HepG2 (cell line): ENCODE data around the gene MYO16. TPM values are rescaled to one million over a fixed set of nuclear protein-coding genes. Genes with fewer than 3 reads are reported as not detected.

Experiments used
- ATAC-seq: fragments of 200-7000 bp; cut with Tn5 transposase; 3 replicates; pipeline ENCODE4 v1.9.1; 2020; ENCODE audit warnings: mild to moderate bottlenecking, moderate library complexity
- BruUV-seq: library from RNA; stranded (reverse); fragments of 400-500 nt; replicated peaks from 2 replicates; lab custom pipeline; 2021; lab: Mats Ljungman, UMichigan
- CTCF ChIA-PET: fragments of 300-600 bp; formaldehyde crosslinking; extraction: SDS; loops from one replicate; lab custom pipeline; 2021; ENCODE audit warnings: low total read pairs, inconsistent platforms, low intra/inter-chr PET ratio; lab: Yijun Ruan, JAX
- POLR2A ChIA-PET: fragments of 350-600 bp; sonication (Branson Sonifier 250); formaldehyde crosslinking; loops from one replicate; lab custom pipeline; 2020; ENCODE audit warnings: antibody characterized with exemption, inconsistent platforms; lab: Yijun Ruan, JAX
- DNase-seq: peaks from one replicate; pipeline ENCODE4 v3.0.0-alpha.2; 2015; ENCODE audit warnings: low spot score
- FAIRE-seq: peaks from 3 replicates; lab custom pipeline; 2011; peaks lifted over from hg19 to GRCh38; lab: Jason Lieb, UNC
- H2AFZ ChIP-seq: one replicate; pipeline ENCODE4 v1.6.1; 2011; ENCODE audit warnings: low read length, inconsistent platforms
- H3K27ac ChIP-seq: fragments of 300-600 bp; 3 replicates; pipeline ENCODE4 v1.8.0; 2011; ENCODE audit warnings: mixed run types, mild to moderate bottlenecking, mixed read lengths, low read length, inconsistent platforms; ENCODE audit not compliant: insufficient read depth; ENCODE audit errors: extremely low read length
- H3K27me3 ChIP-seq, 2 experiments: fragments of 200-600 bp in 1 of 2; 2 replicates in 1 of 2; 3 replicates in 1 of 2; pipeline versions ENCODE4 v1.6.0 to v1.8.0; 2011; ENCODE audit warnings: low read length in 2 of 2, mild to moderate bottlenecking in 2 of 2, moderate library complexity in 2 of 2, inconsistent platforms in 1 of 2; ENCODE audit not compliant: insufficient read depth in 2 of 2, control insufficient read depth in 1 of 2
- H3K36me3 ChIP-seq, 2 experiments: fragments of 200-600 bp in 1 of 2; replicated peaks in 1 of 2; 2 replicates in 1 of 2; 3 replicates in 1 of 2; pipeline versions ENCODE4 v1.5.1 to v1.8.0; 2011; ENCODE audit warnings: low read length in 2 of 2, inconsistent platforms in 1 of 2; ENCODE audit not compliant: insufficient read depth in 2 of 2, control insufficient read depth in 1 of 2
- H3K4me1 ChIP-seq: 2 replicates; pipeline ENCODE4 v1.5.1; 2012; ENCODE audit warnings: low read length, inconsistent platforms; ENCODE audit not compliant: insufficient read depth
- H3K4me2 ChIP-seq: 2 replicates; pipeline ENCODE4 v1.6.0; 2011; ENCODE audit warnings: low read depth, low read length, inconsistent platforms
- H3K4me3 ChIP-seq, 3 experiments: fragments of 200-600 bp in 1 of 3; sonication (generic), shearing (Covaris generic) in 1 of 3; replicated peaks in 1 of 3; 2 replicates each; pipeline ENCODE4 v1.5.1; 2011 to 2016; ENCODE audit warnings: low read length in 3 of 3, inconsistent platforms in 2 of 3, low read depth in 2 of 3, mild to moderate bottlenecking in 2 of 3, control low read depth in 1 of 3, mixed read lengths in 1 of 3; ENCODE audit not compliant: insufficient read depth in 1 of 3
- H3K79me2 ChIP-seq: one replicate; pipeline ENCODE4 v1.6.1; 2011; ENCODE audit warnings: low read length, inconsistent platforms; ENCODE audit not compliant: insufficient read depth
- H3K9ac ChIP-seq: 2 replicates; pipeline ENCODE4 v1.6.0; 2011; ENCODE audit warnings: mild to moderate bottlenecking, low read depth, low read length, inconsistent platforms; ENCODE audit not compliant: insufficient read depth
- H3K9me3 ChIP-seq: 2 replicates; pipeline ENCODE4 v1.5.1; 2012; ENCODE audit warnings: mild to moderate bottlenecking, low read length
- H4K20me1 ChIP-seq: 2 replicates; pipeline ENCODE4 v1.6.0; 2011; ENCODE audit warnings: inconsistent platforms, mild to moderate bottlenecking, low read length, moderate library complexity; ENCODE audit not compliant: insufficient read depth
- ARID5B ChIP-seq: IDR thresholded peaks from 2 replicates; pipeline ENCODE4 v1.4.0; 2020; ENCODE audit warnings: mild to moderate bottlenecking, missing genetic modification reagents
- CSRNP1 ChIP-seq: sonication (generic); formaldehyde crosslinking; IDR thresholded peaks from 2 replicates; pipeline ENCODE4 v1.8.1; 2023; ENCODE audit warnings: mild to moderate bottlenecking, missing genetic modification reagents
- HIVEP1 ChIP-seq: sonication (generic); formaldehyde crosslinking; IDR thresholded peaks from 2 replicates; pipeline ENCODE4 v1.4.0; 2020; ENCODE audit warnings: mild to moderate bottlenecking, missing genetic modification reagents
- KDM2A ChIP-seq: sonication (generic); formaldehyde crosslinking; IDR thresholded peaks from 2 replicates; pipeline ENCODE4 v1.4.0; 2020; ENCODE audit warnings: low read depth, missing genetic modification reagents, borderline replicate concordance
- NBN ChIP-seq: fragments of 450-650 bp; conservative IDR thresholded peaks from 2 replicates; pipeline ENCODE4 v1.6.1; 2017
- RORA ChIP-seq: sonication (generic); formaldehyde crosslinking; IDR thresholded peaks from 2 replicates; pipeline ENCODE4 v1.5.0; 2020; ENCODE audit warnings: mild to moderate bottlenecking, missing genetic modification reagents, moderate library complexity
- TFDP1 ChIP-seq: IDR thresholded peaks from 2 replicates; pipeline ENCODE4 v1.6.1; 2016; ENCODE audit warnings: missing compliant biosample characterization, missing genetic modification reagents, borderline replicate concordance
- ZEB1 ChIP-seq: IDR thresholded peaks from 2 replicates; pipeline ENCODE4 v1.6.1; 2012; ENCODE audit warnings: mild to moderate bottlenecking, low read depth, inconsistent platforms; ENCODE audit not compliant: insufficient replicate concordance
- ZKSCAN8 ChIP-seq: IDR thresholded peaks from 2 replicates; pipeline ENCODE4 v1.6.1; 2016; ENCODE audit warnings: borderline replicate concordance, missing genetic modification reagents, missing compliant biosample characterization
- ZNF446 ChIP-seq: sonication (generic); formaldehyde crosslinking; IDR thresholded peaks from 2 replicates; pipeline ENCODE4 v1.5.0; 2020; ENCODE audit warnings: mild to moderate bottlenecking, missing genetic modification reagents
- WGBS: methylation state at CpG from one replicate; pipeline ENCODE4 v1.1.6; 2017; ENCODE audit warnings: low lambda C conversion rate; 5-methylcytosine and 5-hydroxymethylcytosine counted together
- in situ Hi-C: cut with HindIII; loops from 2 replicates; pipeline ENCODE4 v1.10.0; 2017; ENCODE audit warnings: low pct_unique_long_range_greater_than_20kb; ENCODE audit not compliant: extremely low pct_ligation_motif_present
- intact Hi-C: fragments of 100-400 bp; cut with micrococcal nuclease; formaldehyde crosslinking; loops from one replicate; pipeline ENCODE4 v1.10.0; 2022; ENCODE audit not compliant: unreplicated experiment
- polyA plus RNA-seq, 8 experiments: library from polyadenylated mRNA; depleted of rRNA in 3 of 8; stranded (reverse) in 7 of 8; unstranded in 1 of 8; fragments of >200 nt; fragmentation: Illumina TruSeq in 4 of 8; extraction: Trizol in 4 of 8; gene quantifications; 2 replicates each; pipeline versions ENCODE4 v1.2.1 to v1.2.3, GENCODE V29; 2011 to 2016; ENCODE audit warnings: low read depth in 4 of 8, missing spikeins in 1 of 8, mixed read lengths in 1 of 8; ENCODE audit not compliant: insufficient read depth in 1 of 8
- total RNA-seq, 5 experiments: library from RNA; depleted of rRNA; stranded (reverse); fragments of >200 nt; fragmentation: Illumina TruSeq; extraction: Trizol; gene quantifications; 2 replicates each; pipeline ENCODE4 v1.2.3, GENCODE V29; 2016; ENCODE audit warnings: low read depth in 1 of 5
- TF ChIP-seq, protein P1 (sequence below): sonication (generic); formaldehyde crosslinking; IDR thresholded peaks from 2 replicates; pipeline ENCODE4 v1.8.0; 2023; ENCODE audit warnings: mild to moderate bottlenecking, missing genetic modification reagents
- TF ChIP-seq, protein P2 (sequence below), 2 experiments: sonication (generic) in 1 of 2; formaldehyde crosslinking in 1 of 2; IDR thresholded peaks; 2 replicates each; pipeline versions ENCODE4 v1.4.0 to v1.6.1; 2018 to 2020; ENCODE audit warnings: missing genetic modification reagents in 2 of 2, borderline replicate concordance in 1 of 2, low read depth in 1 of 2, mild to moderate bottlenecking in 1 of 2, missing biosample characterization in 1 of 2

Gene MYO16
- total and polyA plus RNA-seq, 2 of the 13 experiments (the other 11 are each of a cell fraction or from before 2014, with no cell fraction given): not detected

GRCh38 chr13:108903613-108904012, 274.2 kb downstream of the MYO16 start (continued):
- TF ChIP-seq CSRNP1 (CRISPR knock-in tag) (no peak), ZKSCAN8 (CRISPR knock-in tag) (no peak)
- TF ChIP-seq, all 625 proteins: peak for 0

- ChIA-PET POLR2A (no interaction called here), CTCF (no interaction called here)
- Histone ChIP-seq H3K27ac (no peak overlapping the region), H3K4me3 (no peak overlapping the region), H3K36me3 (no peaks in the 10 kb centered on the region), H3K27me3 (0 out of 5 replicates have a peak, but pooled peaks cover 0 to 5% of the 10 kb centered on the region in 2 experiments), H3K4me2 (no peak overlapping the region), H3K9ac (no peak overlapping the region), H4K20me1 (no peaks in the 10 kb centered on the region), H3K79me2 (no peaks in the 10 kb centered on the region), H3K4me1 (peaks cover 22% of the 10 kb centered on the region), H3K9me3 (no peaks in the 10 kb centered on the region), H2AFZ (no peak overlapping the region)
- no peak for DNase-seq
- 0% methylated on average over 2 of the region's 2 CpGs for WGBS
- in situ Hi-C loops: no loop called here
- FAIRE-seq: no peak
- BruUV-seq: no TSS peak
- intact Hi-C loops: no loop called here
- ATAC-seq: no peak
- no peak for TF ChIP-seq RORA (CRISPR knock-in tag)
- no peak for TF ChIP-seq TFDP1
- TF ChIP-seq KDM2A (CRISPR knock-in tag): no peak
- no peak for TF ChIP-seq HIVEP1
- TF ChIP-seq, protein P1, sequence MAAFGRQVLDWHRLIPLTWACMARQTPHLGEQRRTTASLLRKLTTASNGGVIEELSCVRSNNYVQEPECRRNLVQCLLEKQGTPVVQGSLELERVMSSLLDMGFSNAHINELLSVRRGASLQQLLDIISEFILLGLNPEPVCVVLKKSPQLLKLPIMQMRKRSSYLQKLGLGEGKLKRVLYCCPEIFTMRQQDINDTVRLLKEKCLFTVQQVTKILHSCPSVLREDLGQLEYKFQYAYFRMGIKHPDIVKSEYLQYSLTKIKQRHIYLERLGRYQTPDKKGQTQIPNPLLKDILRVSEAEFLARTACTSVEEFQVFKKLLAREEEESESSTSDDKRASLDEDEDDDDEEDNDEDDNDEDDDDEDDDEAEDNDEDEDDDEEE (CRISPR knock-in tag): no peak
- TF ChIP-seq ARID5B: no peak
- TF ChIP-seq ZEB1: no peak
- no peak for TF ChIP-seq ZNF446
- TF ChIP-seq NBN: no peak
- TF ChIP-seq, protein P2, sequence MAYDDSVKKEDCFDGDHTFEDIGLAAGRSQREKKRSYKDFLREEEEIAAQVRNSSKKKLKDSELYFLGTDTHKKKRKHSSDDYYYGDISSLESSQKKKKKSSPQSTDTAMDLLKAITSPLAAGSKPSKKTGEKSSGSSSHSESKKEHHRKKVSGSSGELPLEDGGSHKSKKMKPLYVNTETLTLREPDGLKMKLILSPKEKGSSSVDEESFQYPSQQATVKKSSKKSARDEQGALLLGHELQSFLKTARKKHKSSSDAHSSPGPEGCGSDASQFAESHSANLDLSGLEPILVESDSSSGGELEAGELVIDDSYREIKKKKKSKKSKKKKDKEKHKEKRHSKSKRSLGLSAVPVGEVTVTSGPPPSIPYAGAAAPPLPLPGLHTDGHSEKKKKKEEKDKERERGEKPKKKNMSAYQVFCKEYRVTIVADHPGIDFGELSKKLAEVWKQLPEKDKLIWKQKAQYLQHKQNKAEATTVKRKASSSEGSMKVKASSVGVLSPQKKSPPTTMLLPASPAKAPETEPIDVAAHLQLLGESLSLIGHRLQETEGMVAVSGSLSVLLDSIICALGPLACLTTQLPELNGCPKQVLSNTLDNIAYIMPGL (CRISPR knock-in tag; IDR thresholded peaks at IDR 0.05; ENCODE audit: borderline replicate concordance in 1 of 2, low read depth in 1 of 2): no peak
These were observed 282.4 kb downstream of the MYO16 start for GRCh38 chr13:108911807-108912206.
